WERI-Rb-1 (cell line): ENCODE measurements around the gene CACNG1.

ENCODE experiments used
- DNase-seq: peaks from one replicate; pipeline ENCODE4 v3.0.0-alpha.2; 2020
- H3K27ac ChIP-seq: fragments of 250-450 bp; sonication (Bioruptor Pico); 2 replicates; pipeline ENCODE4 v1.5.1; 2020; ENCODE audit warnings: mild to moderate bottlenecking, moderate library complexity
- H3K27me3 ChIP-seq: fragments of 250-450 bp; sonication (Bioruptor Pico); 2 replicates; pipeline ENCODE4 v1.5.1; 2021; ENCODE audit warnings: mild to moderate bottlenecking, low read depth, moderate library complexity; ENCODE audit not compliant: insufficient read depth, severe bottlenecking
- H3K36me3 ChIP-seq: fragments of 250-450 bp; sonication (Bioruptor Pico); 2 replicates; pipeline ENCODE4 v1.5.1; 2020; ENCODE audit warnings: mild to moderate bottlenecking, moderate library complexity
- H3K4me3 ChIP-seq: 2 replicates; pipeline ENCODE4 v1.5.1; 2011; ENCODE audit warnings: low read depth, mild to moderate bottlenecking, control low read depth, low read length
- H3K9me3 ChIP-seq: fragments of 250-450 bp; sonication (Bioruptor Pico); 2 replicates; pipeline ENCODE4 v1.5.1; 2021; ENCODE audit warnings: mild to moderate bottlenecking, moderate library complexity; ENCODE audit not compliant: severe bottlenecking
- TF ChIP-seq, protein P1 (sequence below): IDR thresholded peaks from 2 replicates; pipeline ENCODE4 v1.5.1; 2011; ENCODE audit warnings: low read depth, mild to moderate bottlenecking, control low read depth, inconsistent platforms, low read length

Gene CACNG1

DNA sequence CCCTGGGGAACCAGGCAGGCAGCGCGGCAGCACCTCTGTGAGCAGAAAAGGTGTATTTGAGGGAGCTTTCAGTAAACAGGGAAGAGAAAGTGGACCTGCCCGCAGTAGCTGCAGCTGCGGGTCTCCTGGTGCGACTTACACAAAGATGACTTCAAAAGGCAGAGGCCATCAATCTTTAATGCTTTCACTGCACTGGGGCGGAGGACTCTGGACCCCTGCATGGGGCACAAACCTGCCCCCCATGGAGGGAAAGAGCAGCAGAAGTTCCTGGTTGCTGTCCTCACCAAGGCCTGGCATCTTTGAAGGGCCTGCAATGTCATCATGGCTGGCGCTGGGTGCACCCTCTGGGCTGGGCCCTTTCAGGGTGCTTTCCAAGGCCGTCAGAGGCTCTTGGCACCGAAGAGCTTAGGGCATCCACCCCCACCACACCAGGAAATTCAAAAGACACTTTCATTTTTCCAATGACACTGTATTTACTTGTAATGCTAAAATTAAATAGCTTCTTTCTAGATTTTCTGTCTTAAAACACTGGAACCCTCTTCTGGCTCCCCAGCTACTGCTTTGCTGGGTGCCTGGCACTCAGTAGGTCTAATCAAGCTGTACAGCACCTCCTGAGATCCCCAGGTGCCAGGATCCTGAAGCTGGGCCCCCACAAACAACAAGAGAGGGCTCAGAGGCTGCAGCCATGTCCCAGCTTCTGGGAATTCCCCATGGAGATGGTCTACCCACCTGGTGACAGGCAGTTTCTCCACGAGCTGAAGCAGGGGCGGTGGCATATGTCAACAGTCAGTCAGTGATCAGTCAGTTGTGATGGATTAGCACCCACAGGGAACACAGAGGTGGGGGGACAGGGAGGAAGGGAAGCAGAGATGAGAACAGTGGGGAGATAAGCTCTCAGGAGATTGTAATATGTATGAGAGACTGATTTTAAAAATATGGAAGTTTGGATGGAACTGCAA, 2.1 kb upstream of the CACNG1 start:
- H3K27ac ChIP-seq = no peak overlapping the region
- H3K27me3 ChIP-seq = no peaks in the 10 kb centered on the region
- DNase-seq = peak; percentile 48
- H3K4me3 ChIP-seq = no peak overlapping the region
- H3K36me3 ChIP-seq = no peaks in the 10 kb centered on the region
- TF ChIP-seq, protein P1, sequence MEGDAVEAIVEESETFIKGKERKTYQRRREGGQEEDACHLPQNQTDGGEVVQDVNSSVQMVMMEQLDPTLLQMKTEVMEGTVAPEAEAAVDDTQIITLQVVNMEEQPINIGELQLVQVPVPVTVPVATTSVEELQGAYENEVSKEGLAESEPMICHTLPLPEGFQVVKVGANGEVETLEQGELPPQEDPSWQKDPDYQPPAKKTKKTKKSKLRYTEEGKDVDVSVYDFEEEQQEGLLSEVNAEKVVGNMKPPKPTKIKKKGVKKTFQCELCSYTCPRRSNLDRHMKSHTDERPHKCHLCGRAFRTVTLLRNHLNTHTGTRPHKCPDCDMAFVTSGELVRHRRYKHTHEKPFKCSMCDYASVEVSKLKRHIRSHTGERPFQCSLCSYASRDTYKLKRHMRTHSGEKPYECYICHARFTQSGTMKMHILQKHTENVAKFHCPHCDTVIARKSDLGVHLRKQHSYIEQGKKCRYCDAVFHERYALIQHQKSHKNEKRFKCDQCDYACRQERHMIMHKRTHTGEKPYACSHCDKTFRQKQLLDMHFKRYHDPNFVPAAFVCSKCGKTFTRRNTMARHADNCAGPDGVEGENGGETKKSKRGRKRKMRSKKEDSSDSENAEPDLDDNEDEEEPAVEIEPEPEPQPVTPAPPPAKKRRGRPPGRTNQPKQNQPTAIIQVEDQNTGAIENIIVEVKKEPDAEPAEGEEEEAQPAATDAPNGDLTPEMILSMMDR = no peak
- peaks cover 5% of the 10 kb centered on the region for H3K9me3 ChIP-seq

DNA sequence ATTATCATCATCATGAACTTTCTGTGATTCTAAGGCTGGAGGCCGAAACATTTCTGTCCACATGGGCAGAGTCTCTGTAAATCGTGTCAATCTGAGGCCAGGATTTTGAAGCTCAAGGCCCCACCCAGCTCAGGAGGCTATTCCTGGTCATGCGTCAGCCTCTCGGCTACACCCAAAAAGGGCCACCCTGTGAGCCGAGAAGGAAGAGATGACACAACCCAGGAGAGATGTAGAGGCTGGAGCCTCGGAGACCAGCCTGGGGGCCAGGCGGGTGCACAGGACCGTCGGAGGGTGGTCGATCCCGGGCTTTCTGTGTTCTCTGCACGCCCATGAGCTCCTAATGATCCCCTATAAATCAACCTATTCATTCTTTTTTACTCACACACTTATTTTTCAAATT, 1.1 kb upstream of the CACNG1 start:
- no peaks in the 10 kb centered on the region for H3K36me3 ChIP-seq
- no peak overlapping the region for H3K4me3 ChIP-seq
- TF ChIP-seq, protein P1 = no peak
- DNase-seq = no peak
- H3K27me3 ChIP-seq = no peaks in the 10 kb centered on the region
- no peak overlapping the region for H3K27ac ChIP-seq
- peaks cover 13% of the 10 kb centered on the region for H3K9me3 ChIP-seq

DNA sequence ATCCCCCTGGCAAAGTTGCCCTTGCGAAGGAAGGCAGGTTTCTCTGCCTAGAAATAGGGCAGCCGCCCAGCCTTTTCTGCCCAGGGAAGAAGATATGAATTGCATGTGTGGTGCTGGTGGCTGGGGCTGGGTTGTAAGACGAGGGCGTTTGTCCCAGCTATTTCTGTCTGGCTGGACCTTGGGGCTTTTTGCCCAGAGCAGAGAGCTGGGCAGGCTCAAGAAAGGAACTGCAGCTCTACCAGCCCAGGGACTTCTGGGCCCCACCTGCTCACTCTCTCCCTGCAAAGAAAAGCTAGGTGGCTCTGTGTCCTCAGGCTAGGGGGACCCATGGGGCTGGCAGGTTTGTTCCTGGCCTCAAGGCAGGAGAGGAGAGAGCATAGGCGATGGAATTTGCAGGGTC, 586 bp downstream of the CACNG1 start:
- peaks cover 18% of the 10 kb centered on the region for H3K9me3 ChIP-seq
- no peak overlapping the region for H3K4me3 ChIP-seq
- H3K27ac ChIP-seq = no peak overlapping the region
- no peak for DNase-seq
- TF ChIP-seq, protein P1 = no peak
- H3K36me3 ChIP-seq = no peaks in the 10 kb centered on the region
- H3K27me3 ChIP-seq = no peaks in the 10 kb centered on the region

DNA sequence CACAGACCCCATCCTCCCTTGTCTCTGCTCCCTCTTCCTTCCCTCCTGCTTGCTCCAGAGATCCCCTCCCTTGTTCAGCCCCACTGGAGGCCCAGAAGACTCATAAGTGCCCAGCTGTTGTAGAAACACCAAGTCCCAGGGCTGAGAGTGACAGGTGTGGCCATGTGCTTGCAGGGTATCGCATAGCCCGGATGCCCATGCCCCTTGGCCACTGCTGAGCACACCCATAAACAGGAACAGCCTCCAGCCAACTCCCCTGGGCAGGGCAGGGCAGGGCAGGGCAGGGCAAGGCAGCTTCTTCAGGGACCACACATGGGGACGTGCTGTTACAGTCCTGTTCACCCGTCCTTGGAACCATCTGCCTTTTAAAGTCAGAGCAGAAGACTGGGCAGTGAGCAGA, 2.0 kb downstream of the CACNG1 start:
- Histone ChIP-seq H3K27ac (no peak overlapping the region), H3K4me3 (no peak overlapping the region), H3K27me3 (no peaks in the 10 kb centered on the region), H3K9me3 (peaks cover 20% of the 10 kb centered on the region), H3K36me3 (no peaks in the 10 kb centered on the region)
- no peak for DNase-seq
- TF ChIP-seq, protein P1 = no peak

DNA sequence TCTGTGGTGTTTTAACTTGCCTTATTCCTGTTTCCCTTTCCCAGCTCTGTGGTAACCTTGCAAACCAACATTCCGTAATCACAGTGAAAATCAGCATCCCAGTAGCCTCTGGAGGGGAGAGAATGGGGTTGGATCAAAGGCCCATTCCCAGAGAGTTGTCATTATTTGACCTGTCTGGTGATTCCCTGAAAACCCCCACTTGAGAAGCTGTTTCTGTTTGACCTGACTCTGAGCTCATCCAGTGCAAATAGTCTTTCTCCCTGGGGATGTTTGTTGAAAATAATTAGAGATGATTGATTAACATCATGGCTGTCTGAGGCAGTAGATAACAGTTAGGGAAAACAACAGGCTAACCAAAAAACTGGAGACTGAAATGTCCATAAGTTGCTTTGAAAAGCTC, 3.0 kb downstream of the CACNG1 start:
- H3K27ac ChIP-seq = no peak overlapping the region
- H3K36me3 ChIP-seq = no peaks in the 10 kb centered on the region
- no peaks in the 10 kb centered on the region for H3K27me3 ChIP-seq
- DNase-seq = no peak
- no peak overlapping the region for H3K4me3 ChIP-seq
- TF ChIP-seq, protein P1 = no peak
- H3K9me3 ChIP-seq = peaks cover 20% of the 10 kb centered on the region
